ENCODE measurements around the gene FLAD1. TPM values are rescaled to one million over a fixed set of nuclear protein-coding genes. Genes with fewer than 3 reads are reported as not detected.

Gene FLAD1
- total RNA-seq, 1 donor from 2014 or later, result 41.9 TPM

- no peak overlapping the region for H3K4me3 ChIP-seq (ENCODE audit: low read depth, low read length)
- TF ChIP-seq, protein P1, sequence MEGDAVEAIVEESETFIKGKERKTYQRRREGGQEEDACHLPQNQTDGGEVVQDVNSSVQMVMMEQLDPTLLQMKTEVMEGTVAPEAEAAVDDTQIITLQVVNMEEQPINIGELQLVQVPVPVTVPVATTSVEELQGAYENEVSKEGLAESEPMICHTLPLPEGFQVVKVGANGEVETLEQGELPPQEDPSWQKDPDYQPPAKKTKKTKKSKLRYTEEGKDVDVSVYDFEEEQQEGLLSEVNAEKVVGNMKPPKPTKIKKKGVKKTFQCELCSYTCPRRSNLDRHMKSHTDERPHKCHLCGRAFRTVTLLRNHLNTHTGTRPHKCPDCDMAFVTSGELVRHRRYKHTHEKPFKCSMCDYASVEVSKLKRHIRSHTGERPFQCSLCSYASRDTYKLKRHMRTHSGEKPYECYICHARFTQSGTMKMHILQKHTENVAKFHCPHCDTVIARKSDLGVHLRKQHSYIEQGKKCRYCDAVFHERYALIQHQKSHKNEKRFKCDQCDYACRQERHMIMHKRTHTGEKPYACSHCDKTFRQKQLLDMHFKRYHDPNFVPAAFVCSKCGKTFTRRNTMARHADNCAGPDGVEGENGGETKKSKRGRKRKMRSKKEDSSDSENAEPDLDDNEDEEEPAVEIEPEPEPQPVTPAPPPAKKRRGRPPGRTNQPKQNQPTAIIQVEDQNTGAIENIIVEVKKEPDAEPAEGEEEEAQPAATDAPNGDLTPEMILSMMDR (conservative IDR thresholded peaks at IDR 0.05; ENCODE audit: low read depth, low read length), result no peak
- DNase-seq (ENCODE audit: low read depth), result no peak
These were observed 5.2 kb downstream of the FLAD1 start for GRCh38 chr1:154988058-154988954.

DNA sequence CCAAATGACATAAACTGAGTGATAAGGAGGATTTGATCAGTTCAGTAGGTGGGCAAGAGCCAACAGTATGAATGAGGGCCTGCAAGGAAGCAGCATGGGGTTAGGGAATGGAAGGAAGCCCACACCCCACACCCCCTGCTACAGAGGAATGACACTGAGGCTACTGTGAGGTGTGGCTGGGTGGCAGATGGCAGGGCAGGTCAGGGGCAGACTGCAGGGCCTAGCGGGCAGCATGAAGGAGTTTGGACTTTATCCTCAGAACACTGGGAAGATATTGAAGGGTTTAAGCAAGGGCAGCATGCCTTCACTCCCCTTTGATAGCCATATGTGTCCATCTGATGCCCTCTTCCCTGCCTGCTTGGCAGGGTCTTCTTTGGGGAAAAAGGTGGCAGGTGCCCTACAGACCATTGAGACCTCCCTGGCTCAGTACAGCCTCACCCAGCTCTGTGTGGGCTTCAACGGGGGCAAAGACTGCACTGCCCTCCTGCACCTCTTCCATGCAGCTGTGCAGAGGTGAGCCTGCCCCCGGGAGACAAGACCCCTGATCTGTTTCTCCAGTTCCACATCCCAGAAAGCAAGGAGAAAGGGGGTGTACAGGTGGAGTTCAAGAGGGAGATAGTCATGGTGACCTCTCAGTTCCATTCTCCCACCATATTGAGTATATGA is 6.2 kb downstream of the FLAD1 start:
- no peak overlapping the region for H3K4me3 ChIP-seq (ENCODE audit: low read depth, low read length)
- no peak for DNase-seq (ENCODE audit: low read depth)
- TF ChIP-seq, protein P1 (conservative IDR thresholded peaks at IDR 0.05; ENCODE audit: low read depth, low read length), result no peak

- TF ChIP-seq, protein P1 (conservative IDR thresholded peaks at IDR 0.05; ENCODE audit: low read depth, low read length), result no peak
- H3K4me3 ChIP-seq (ENCODE audit: low read depth, low read length), result no peak overlapping the region
- no peak for DNase-seq (ENCODE audit: low read depth)
These were observed 7.1 kb downstream of the FLAD1 start for GRCh38 chr1:154990276-154990675.

DNA sequence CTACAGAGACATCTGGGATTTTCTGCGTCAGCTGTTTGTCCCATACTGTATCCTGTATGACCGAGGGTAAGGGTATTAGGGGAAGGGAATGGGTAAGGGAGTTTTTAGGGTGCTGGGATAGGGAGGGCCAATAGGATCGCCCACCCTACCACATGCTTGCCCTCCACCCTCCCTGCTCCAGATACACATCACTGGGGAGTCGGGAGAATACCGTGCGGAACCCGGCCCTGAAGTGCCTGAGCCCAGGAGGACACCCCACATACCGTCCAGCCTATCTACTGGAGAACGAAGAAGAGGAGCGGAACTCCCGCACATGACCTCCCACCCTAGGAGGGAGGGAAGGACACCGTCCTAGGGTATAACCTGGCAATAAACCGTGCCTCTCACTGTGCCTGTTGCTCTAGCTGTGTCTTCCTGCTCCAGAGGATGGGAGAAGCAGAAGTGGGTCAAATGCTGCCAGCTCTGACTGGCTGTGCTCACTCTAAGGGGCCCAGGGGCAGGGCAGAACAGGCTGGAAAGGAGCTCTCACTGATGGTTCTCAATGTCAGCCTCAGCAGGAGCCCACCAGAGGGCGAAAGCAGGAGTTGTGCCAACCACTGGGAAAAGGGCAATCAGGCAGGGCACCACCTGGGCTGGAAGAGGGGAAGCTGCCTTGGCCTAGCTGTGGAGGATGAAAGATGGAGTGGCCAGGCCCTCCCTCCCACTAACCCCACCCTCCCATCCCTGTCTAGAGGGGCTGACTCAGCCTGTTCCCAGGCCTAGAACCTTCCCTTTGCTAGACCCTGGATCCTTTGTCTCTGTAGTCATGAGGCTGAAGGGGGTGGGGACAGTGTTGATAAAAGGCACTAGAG is 9.8 kb downstream of the FLAD1 start:
- H3K4me3 ChIP-seq (ENCODE audit: low read depth, low read length), result no peak overlapping the region
- DNase-seq (ENCODE audit: low read depth), result no peak
- TF ChIP-seq, protein P1 (conservative IDR thresholded peaks at IDR 0.05; ENCODE audit: low read depth, low read length), result peak; percentile 40

DNA sequence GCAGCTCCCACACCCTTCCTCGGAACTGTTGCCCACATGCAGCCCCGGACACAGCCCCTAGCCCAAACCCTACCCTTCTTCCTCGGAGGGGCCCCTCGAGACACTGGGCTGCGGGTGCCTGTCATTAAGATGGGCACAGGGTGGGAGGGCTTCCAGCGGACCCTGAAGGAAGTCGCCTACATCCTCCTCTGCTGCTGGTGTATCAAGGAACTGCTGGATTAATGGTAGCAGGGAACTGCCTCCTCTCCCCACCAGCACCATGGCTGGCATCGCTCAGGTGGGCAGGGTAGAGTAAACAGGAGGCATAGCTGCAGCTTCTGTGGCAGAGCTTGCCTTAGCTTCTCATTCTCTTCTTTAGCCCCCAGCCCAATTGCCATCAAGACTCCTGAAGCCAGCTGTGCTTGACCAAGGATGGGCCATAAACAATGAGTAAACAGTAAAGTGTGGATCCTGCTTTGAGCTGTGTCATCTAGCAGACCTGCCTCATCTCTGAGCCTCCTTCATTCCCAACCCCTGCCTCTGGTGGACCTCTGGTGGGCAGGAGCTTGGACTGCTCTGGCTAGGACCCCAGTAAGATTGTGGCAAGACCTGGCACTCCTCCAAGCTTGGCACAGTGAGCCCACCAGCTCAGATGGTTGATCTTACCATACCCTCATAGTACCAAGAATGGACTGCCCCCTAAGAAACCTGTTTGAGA is 10.6 kb downstream of the FLAD1 start, which contains the start of gene LENEP:
Gene LENEP, plus strand, starts transcription at position 15 of the 697 bp plus-strand sequence. Its CDS starts 22 bp downstream, at position 37.
- DNase-seq (ENCODE audit: low read depth), result no peak
- H3K4me3 ChIP-seq (ENCODE audit: low read depth, low read length), result no peak within 1 kb of the TSS
- TF ChIP-seq, protein P1 (conservative IDR thresholded peaks at IDR 0.05; ENCODE audit: low read depth, low read length), result no peak

DNA sequence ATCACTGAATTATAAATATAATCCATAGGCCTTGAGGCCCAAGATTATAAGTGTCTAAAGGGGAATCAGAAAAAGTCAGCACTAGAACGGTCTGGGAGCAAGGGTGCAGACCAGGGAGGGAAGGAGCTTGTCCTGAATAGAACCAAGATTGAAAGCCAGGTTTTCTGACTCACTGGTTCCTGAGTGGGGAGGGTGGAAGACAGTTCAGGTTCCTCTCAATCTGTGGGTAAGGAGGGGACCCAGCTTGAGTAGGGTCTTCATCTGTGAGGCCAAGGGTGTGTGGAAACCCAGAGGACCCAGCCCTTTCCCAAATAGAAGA is 11.1 kb downstream of the FLAD1 start:
- DNase-seq (ENCODE audit: low read depth), result no peak
- TF ChIP-seq, protein P1 (conservative IDR thresholded peaks at IDR 0.05; ENCODE audit: low read depth, low read length), result no peak
- no peak overlapping the region for H3K4me3 ChIP-seq (ENCODE audit: low read depth, low read length)
